GM13977 (cell line): ENCODE measurements around the gene IL22RA1.

ENCODE experiments used
- DNase-seq: peaks from one replicate; pipeline ENCODE4 v3.0.0; 2012; ENCODE audit warnings: low spot score
- CTCF ChIP-seq: IDR thresholded peaks from 2 replicates; pipeline ENCODE4 v1.5.1; 2012; ENCODE audit warnings: mild to moderate bottlenecking, control low read depth; ENCODE audit not compliant: insufficient read depth; ENCODE audit errors: extremely low read depth, missing control alignments
- in situ Hi-C: fragments of 300-500 bp; cut with MboI; formaldehyde crosslinking; loops from one replicate; pipeline ENCODE4 v1.12.0; 2022; ENCODE audit warnings: low sequenced_read_pairs, low pct_unique_long_range_greater_than_20kb, mixed read lengths, inconsistent platforms; ENCODE audit not compliant: unreplicated experiment

Gene IL22RA1

GRCh38 chr1:24142546-24143534 is at the start of gene IL22RA1:
TSS of gene IL22RA1 (minus strand) at chr1:24143140. CDS start at chr1:24143082, 58 bp downstream.
- DNase-seq, result no peak
- in situ Hi-C loops, result no loop called here
- no peak for TF ChIP-seq CTCF

- no peak for TF ChIP-seq CTCF
- DNase-seq, result peak; percentile 83
- in situ Hi-C loops, result no loop called here
Observed at GRCh38 chr1:24191860-24192259, 48.9 kb upstream of the IL22RA1 start.

GRCh38 chr1:24190983-24191461 is 48.1 kb upstream of the IL22RA1 start:
- in situ Hi-C loops, result no loop called here

GRCh38 chr1:24189528-24189927 is 46.6 kb upstream of the IL22RA1 start:
- TF ChIP-seq CTCF, result no peak
- in situ Hi-C loops, result no loop called here

More at GRCh38 chr1:24190983-24191461, 48.1 kb upstream of the IL22RA1 start:
- DNase-seq, result peak; percentile 80
- no peak for TF ChIP-seq CTCF

GRCh38 chr1:24186993-24187790 is 44.3 kb upstream of the IL22RA1 start, which contains the start of gene IFNLR1:
TSS of gene IFNLR1 (minus strand) at chr1:24187289. CDS start at chr1:24187248, 41 bp downstream.
- in situ Hi-C loops, result no loop called here
- no peak for TF ChIP-seq CTCF
- DNase-seq, result peak; percentile 96

More at GRCh38 chr1:24189528-24189927, 46.6 kb upstream of the IL22RA1 start:
- DNase-seq, result peak; percentile 52

- no peak for DNase-seq
- in situ Hi-C loops, result no loop called here
- no peak for TF ChIP-seq CTCF
Observed at GRCh38 chr1:24186711-24186992, 43.7 kb upstream of the IL22RA1 start.
